H1 (cell line): Measurements from ENCODE around the gene SLC24A4. TPM values are rescaled to one million over a fixed set of nuclear protein-coding genes. Genes with fewer than 3 reads are reported as not detected.

ENCODE experiments used
- CTCF ChIA-PET: fragments of 300-600 bp; sonication (Branson Sonifier 250); formaldehyde crosslinking; loops from one replicate; lab custom pipeline; 2021; ENCODE audit not compliant: partially characterized antibody; lab: Charles Lee
- POLR2A ChIA-PET: fragments of 300-600 bp; sonication (Branson Sonifier 250); formaldehyde crosslinking; loops from one replicate; lab custom pipeline; 2021; ENCODE audit warnings: inconsistent platforms; ENCODE audit not compliant: partially characterized antibody; lab: Charles Lee
- DNase-seq, 2 experiments: peaks; one replicate each; pipeline versions ENCODE4 v3.0.0 to v3.0.0-alpha.2; 2010 to 2022; ENCODE audit warnings: low spot score in 2 of 2, low read depth in 1 of 2, mixed read lengths in 1 of 2
- FAIRE-seq: peaks from 2 replicates; lab custom pipeline; 2011; peaks lifted over from hg19 to GRCh38; lab: Jason Lieb, UNC
- H2AFZ ChIP-seq: 2 replicates; pipeline ENCODE4 v1.8.1; 2012; ENCODE audit warnings: low read length, inconsistent platforms
- H2AK5ac ChIP-seq: 2 replicates; pipeline ENCODE4 v1.6.1; 2013; ENCODE audit warnings: low read depth, low read length
- H2BK120ac ChIP-seq: replicated peaks from 2 replicates; pipeline ENCODE3; 2013; ENCODE audit warnings: low read depth, low read length, inconsistent platforms
- H2BK12ac ChIP-seq: 2 replicates; pipeline ENCODE4 v1.6.1; 2013; ENCODE audit warnings: low read depth, low read length
- H2BK15ac ChIP-seq: 2 replicates; pipeline ENCODE4 v1.6.1; 2013; ENCODE audit warnings: low read length
- H2BK20ac ChIP-seq: 2 replicates; pipeline ENCODE4 v1.6.1; 2013; ENCODE audit warnings: low read length
- H2BK5ac ChIP-seq: 2 replicates; pipeline ENCODE4 v1.6.1; 2013; ENCODE audit warnings: low read depth, low read length
- H3K14ac ChIP-seq: 2 replicates; pipeline ENCODE4 v1.6.1; 2013; ENCODE audit warnings: inconsistent platforms; ENCODE audit not compliant: insufficient read length
- H3K18ac ChIP-seq: 2 replicates; pipeline ENCODE4 v1.6.1; 2013; ENCODE audit warnings: low read length; ENCODE audit errors: extremely low read depth
- H3K23ac ChIP-seq: 2 replicates; pipeline ENCODE4 v1.6.1; 2013; ENCODE audit warnings: inconsistent platforms; ENCODE audit not compliant: insufficient read length
- H3K23me2 ChIP-seq: 2 replicates; pipeline ENCODE4 v1.6.1; 2013; ENCODE audit warnings: low read depth, low read length
- H3K27ac ChIP-seq: 2 replicates; pipeline ENCODE4 v1.6.1; 2011; ENCODE audit warnings: low read depth, low read length, inconsistent platforms
- H3K27me3 ChIP-seq, 4 experiments: replicated peaks in 1 of 4; 1 replicate in 1 of 4; 2 replicates in 3 of 4; pipeline versions ENCODE4 v1.6.1 to v1.8.1; 2011 to 2013; ENCODE audit warnings: low read length in 3 of 4, mild to moderate bottlenecking in 3 of 4, inconsistent platforms in 2 of 4, mixed read lengths in 2 of 4, moderate library complexity in 1 of 4; ENCODE audit not compliant: control insufficient read depth in 3 of 4, insufficient read depth in 3 of 4; ENCODE audit errors: extremely low read depth in 1 of 4
- H3K36me3 ChIP-seq, 4 experiments: 2 replicates each; pipeline versions ENCODE4 v1.6.1 to v1.8.1; 2011 to 2013; ENCODE audit warnings: mild to moderate bottlenecking in 4 of 4, low read length in 3 of 4, moderate library complexity in 2 of 4, control low read depth in 1 of 4, inconsistent platforms in 1 of 4; ENCODE audit not compliant: insufficient read depth in 4 of 4, control insufficient read depth in 2 of 4
- H3K4ac ChIP-seq: replicated peaks from 2 replicates; pipeline ENCODE3; 2013; ENCODE audit warnings: low read length, low read depth, mixed read lengths, inconsistent platforms; ENCODE audit not compliant: insufficient read length
- H3K4me1 ChIP-seq, 4 experiments: replicated peaks in 1 of 4; 1 replicate in 1 of 4; 2 replicates in 3 of 4; pipeline versions ENCODE4 v1.6.1 to v1.8.1; 2011 to 2013; ENCODE audit warnings: low read length in 3 of 4, inconsistent platforms in 2 of 4, mixed read lengths in 1 of 4; ENCODE audit not compliant: insufficient read depth in 4 of 4, control insufficient read depth in 3 of 4
- H3K4me2 ChIP-seq, 2 experiments: 2 replicates each; pipeline versions ENCODE4 v1.6.1 to v1.8.1; 2011 to 2013; ENCODE audit warnings: low read depth in 2 of 2, low read length in 2 of 2, control low read depth in 1 of 2, inconsistent platforms in 1 of 2, mild to moderate bottlenecking in 1 of 2; ENCODE audit not compliant: insufficient read depth in 1 of 2
- H3K4me3 ChIP-seq, 4 experiments: fragments of 200-600, 300-600 bp in 1 of 4; sonication (generic), shearing (Covaris generic), sonication (Bioruptor Twin) in 1 of 4; 2 replicates each; pipeline versions ENCODE4 v1.5.1 to v1.8.1; 2011 to 2016; ENCODE audit warnings: low read length in 4 of 4, low read depth in 3 of 4, control low read depth in 2 of 4, inconsistent platforms in 2 of 4, mild to moderate bottlenecking in 2 of 4, mixed read lengths in 1 of 4, moderate library complexity in 1 of 4; ENCODE audit not compliant: insufficient read depth in 2 of 4; ENCODE audit errors: extremely low read depth in 1 of 4
- H3K56ac ChIP-seq: replicated peaks from 2 replicates; pipeline ENCODE3; 2013; ENCODE audit warnings: low read depth, mild to moderate bottlenecking, mixed read lengths, low read length, inconsistent platforms; ENCODE audit not compliant: insufficient read length
- H3K79me1 ChIP-seq: 2 replicates; pipeline ENCODE4 v1.6.1; 2013; ENCODE audit warnings: low read depth, low read length, control low read depth
- H3K79me2 ChIP-seq, 2 experiments: 2 replicates each; pipeline versions ENCODE4 v1.6.1 to v1.8.1; 2012 to 2013; ENCODE audit warnings: low read length in 2 of 2, mild to moderate bottlenecking in 2 of 2, inconsistent platforms in 1 of 2; ENCODE audit not compliant: insufficient read depth in 2 of 2, control insufficient read depth in 1 of 2
- H3K9ac ChIP-seq, 4 experiments: replicated peaks in 1 of 4; 1 replicate in 1 of 4; 2 replicates in 3 of 4; pipeline versions ENCODE4 v1.6.1 to v1.8.1; 2011 to 2013; ENCODE audit warnings: low read depth in 3 of 4, low read length in 3 of 4, control low read depth in 2 of 4, mild to moderate bottlenecking in 2 of 4, moderate library complexity in 2 of 4, inconsistent platforms in 1 of 4; ENCODE audit errors: extremely low read depth in 1 of 4
- H3K9me3 ChIP-seq, 2 experiments: 2 replicates each; pipeline versions ENCODE4 v1.6.1 to v1.8.1; 2012 to 2013; ENCODE audit warnings: mild to moderate bottlenecking in 2 of 2, moderate library complexity in 2 of 2, control low read depth in 1 of 2, inconsistent platforms in 1 of 2, low read depth in 1 of 2, low read length in 1 of 2, mixed read lengths in 1 of 2; ENCODE audit not compliant: insufficient read depth in 2 of 2
- H4K20me1 ChIP-seq, 2 experiments: replicated peaks in 1 of 2; 2 replicates each; pipeline versions ENCODE3 to v1.8.1; 2011 to 2013; ENCODE audit warnings: inconsistent platforms in 2 of 2, low read length in 2 of 2, mild to moderate bottlenecking in 1 of 2; ENCODE audit not compliant: insufficient read depth in 2 of 2, control insufficient read depth in 1 of 2
- H4K5ac ChIP-seq: 2 replicates; pipeline ENCODE4 v1.6.1; 2013; ENCODE audit warnings: low read length, low read depth, mixed read lengths, inconsistent platforms; ENCODE audit not compliant: insufficient read length
- H4K8ac ChIP-seq: 2 replicates; pipeline ENCODE4 v1.8.0; 2013; ENCODE audit warnings: mild to moderate bottlenecking, moderate library complexity, low read length, inconsistent platforms; ENCODE audit not compliant: insufficient read depth; ENCODE audit errors: extremely low read depth
- H4K91ac ChIP-seq: replicated peaks from 2 replicates; pipeline ENCODE3; 2013; ENCODE audit warnings: low read length, mixed read lengths, inconsistent platforms; ENCODE audit not compliant: insufficient read length
- HDAC2 ChIP-seq, 2 experiments: fragments of 300-600 bp in 1 of 2; sonication (generic) in 1 of 2; IDR thresholded peaks; 2 replicates each; pipeline ENCODE4 v1.6.1; 2011 to 2012; ENCODE audit warnings: low read depth in 2 of 2, low read length in 2 of 2, mild to moderate bottlenecking in 2 of 2, moderate library complexity in 2 of 2, borderline replicate concordance in 1 of 2, inconsistent platforms in 1 of 2
- KDM1A ChIP-seq: fragments of 200-600, 300-600 bp; sonication (generic); IDR thresholded peaks from 2 replicates; pipeline ENCODE4 v1.7.1; 2016; ENCODE audit warnings: mild to moderate bottlenecking, low read length, borderline replicate concordance
- WGBS, 2 experiments: shearing (Covaris generic) in 1 of 2; methylation state at CpG; one replicate each; pipeline versions ENCODE4 v1.1.6 to v1.1.7; 2013 to 2015; ENCODE audit warnings: low lambda C conversion rate in 2 of 2, mixed read lengths in 2 of 2, inconsistent platforms in 1 of 2, low coverage in 1 of 2, missing lambda C conversion rate in 1 of 2; ENCODE audit not compliant: insufficient replicate concordance in 2 of 2, insufficient coverage in 1 of 2, insufficient read length in 1 of 2; ENCODE audit errors: extremely low coverage in 1 of 2, missing lambda C conversion rate in 1 of 2; 5-methylcytosine and 5-hydroxymethylcytosine counted together
- polyA plus RNA-seq, 7 experiments: library from polyadenylated mRNA; depleted of rRNA in 3 of 7; stranded (reverse) in 5 of 7; unstranded in 2 of 7; fragments of >200 nt in 5 of 7; fragments of 200-250 nt in 2 of 7; gene quantifications; 1 replicate in 5 of 7; 2 replicates in 1 of 7; 4 replicates in 1 of 7; pipeline versions ENCODE4 v1.2.1 to v1.2.3, GENCODE V29; 2011 to 2013; ENCODE audit warnings: missing spikeins in 2 of 7, mixed read lengths in 2 of 7
- total RNA-seq: library from RNA; stranded (reverse); fragmentation: NEBNext Ultra II Directional; extraction: Animal tissue kit (Norgen Biotek cat#: 25700); gene quantifications from 2 replicates; pipeline ENCODE4 v1.2.1, GENCODE V29; 2021
- TF ChIP-seq, protein P1 (sequence below), 3 experiments: IDR thresholded peaks; 1 replicate in 2 of 3; 2 replicates in 1 of 3; pipeline versions ENCODE4 v1.5.1 to v1.6.1; 2011; ENCODE audit warnings: low read length in 3 of 3, mild to moderate bottlenecking in 3 of 3, inconsistent platforms in 2 of 3, low read depth in 1 of 3, moderate library complexity in 1 of 3; ENCODE audit not compliant: insufficient read depth in 1 of 3; ENCODE audit errors: control extremely low read depth in 1 of 3

Gene SLC24A4
- total and polyA plus RNA-seq, 2 of the 8 experiments (the other 6 are each of a cell fraction or from before 2014, with no cell fraction given): 0.27 to 0.89 TPM

DNA sequence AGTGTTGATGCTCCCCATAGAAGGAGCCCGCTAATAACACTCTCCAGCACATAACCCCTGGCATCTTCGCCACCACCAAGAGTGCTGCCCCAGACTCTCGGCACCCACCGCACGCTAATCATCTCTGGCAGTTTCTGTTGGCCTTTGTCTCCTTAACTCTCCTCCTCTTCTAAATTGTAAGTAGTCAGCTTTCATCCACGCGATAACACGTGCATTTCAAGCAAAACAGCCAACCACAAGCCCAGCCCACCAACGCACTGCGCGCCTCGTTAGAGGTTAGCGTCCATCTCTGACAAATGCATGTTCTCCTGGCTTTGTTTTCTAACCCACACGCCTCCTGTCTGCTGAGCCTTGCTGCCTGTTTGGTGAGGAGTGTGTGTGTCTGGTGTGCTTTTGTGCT, 129.5 kb downstream of the SLC24A4 start:
- DNase-seq (no peak), FAIRE-seq (no peak)
- Histone ChIP-seq H3K27ac (no peak overlapping the region), H3K9ac (no peak overlapping the region), H3K79me2 (no peaks in the 10 kb centered on the region), H2BK120ac (no peak overlapping the region), H3K23ac (no peak overlapping the region), H3K4me3 (no peak overlapping the region), H3K9me3 (no peaks in the 10 kb centered on the region), H3K14ac (no peak overlapping the region), H3K79me1 (no peaks in the 10 kb centered on the region), H2BK20ac (no peak overlapping the region), H3K56ac (no peak overlapping the region), H3K27me3 (no peaks in the 10 kb centered on the region), H3K4ac (no peak overlapping the region), H3K4me1 (no peaks in the 10 kb centered on the region; a peak in 1 of 7 replicates), H3K18ac (no peak overlapping the region), H2BK5ac (no peak overlapping the region), H4K91ac (no peak overlapping the region), H4K8ac (no peak overlapping the region), H3K4me2 (no peak overlapping the region), H2AK5ac (no peak overlapping the region), H3K23me2 (no peaks in the 10 kb centered on the region; the same call in 1 of the 2 replicates), H2AFZ (no peak overlapping the region), H4K5ac (no peak overlapping the region), H2BK12ac (no peak overlapping the region), H3K36me3 (no peaks in the 10 kb centered on the region; a peak in 1 of 8 replicates), H4K20me1 (no peaks in the 10 kb centered on the region), H2BK15ac (no peak overlapping the region)
- WGBS, 2 experiments: 94% methylated on average over 14 of the region's 14 CpGs; no CpG with 5 or more reads in 1 of the 2 experiments
- POLR2A ChIA-PET: no interaction called here
- TF ChIP-seq KDM1A (no peak), HDAC2 (IDR thresholded peaks at IDR 0.05; ENCODE audit: borderline replicate concordance in 1 of 2, low read depth in 2 of 2, low read length in 2 of 2) (no peak)
- TF ChIP-seq, protein P1, sequence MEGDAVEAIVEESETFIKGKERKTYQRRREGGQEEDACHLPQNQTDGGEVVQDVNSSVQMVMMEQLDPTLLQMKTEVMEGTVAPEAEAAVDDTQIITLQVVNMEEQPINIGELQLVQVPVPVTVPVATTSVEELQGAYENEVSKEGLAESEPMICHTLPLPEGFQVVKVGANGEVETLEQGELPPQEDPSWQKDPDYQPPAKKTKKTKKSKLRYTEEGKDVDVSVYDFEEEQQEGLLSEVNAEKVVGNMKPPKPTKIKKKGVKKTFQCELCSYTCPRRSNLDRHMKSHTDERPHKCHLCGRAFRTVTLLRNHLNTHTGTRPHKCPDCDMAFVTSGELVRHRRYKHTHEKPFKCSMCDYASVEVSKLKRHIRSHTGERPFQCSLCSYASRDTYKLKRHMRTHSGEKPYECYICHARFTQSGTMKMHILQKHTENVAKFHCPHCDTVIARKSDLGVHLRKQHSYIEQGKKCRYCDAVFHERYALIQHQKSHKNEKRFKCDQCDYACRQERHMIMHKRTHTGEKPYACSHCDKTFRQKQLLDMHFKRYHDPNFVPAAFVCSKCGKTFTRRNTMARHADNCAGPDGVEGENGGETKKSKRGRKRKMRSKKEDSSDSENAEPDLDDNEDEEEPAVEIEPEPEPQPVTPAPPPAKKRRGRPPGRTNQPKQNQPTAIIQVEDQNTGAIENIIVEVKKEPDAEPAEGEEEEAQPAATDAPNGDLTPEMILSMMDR (IDR thresholded peaks at IDR 0.05; ENCODE audit: control extremely low read depth in 1 of 3, insufficient read depth in 1 of 3, low read depth in 1 of 3, low read length in 3 of 3): no peak
- CTCF ChIA-PET: interaction anchor here (1.4 kb wide), 2 partner anchors 13 to 234 kb away, joined by 3 read pairs; no protein-coding TSS in a partner anchor
